HG02981 (cell line): ENCODE results near the gene ALOX12.
"Not testable (repeated sequence)": the region's sequence is repeated elsewhere in the genome, so short reads cannot be mapped to it uniquely, and the experiment has no call there.

Source experiments
- ATAC-seq: cut with Tn5 transposase; IDR thresholded peaks from one replicate; pipeline ENCODE4 v1.9.1; 2021; ENCODE audit warnings: mild to moderate bottlenecking, moderate library complexity; ENCODE audit not compliant: unreplicated experiment

Gene ALOX12

DNA sequence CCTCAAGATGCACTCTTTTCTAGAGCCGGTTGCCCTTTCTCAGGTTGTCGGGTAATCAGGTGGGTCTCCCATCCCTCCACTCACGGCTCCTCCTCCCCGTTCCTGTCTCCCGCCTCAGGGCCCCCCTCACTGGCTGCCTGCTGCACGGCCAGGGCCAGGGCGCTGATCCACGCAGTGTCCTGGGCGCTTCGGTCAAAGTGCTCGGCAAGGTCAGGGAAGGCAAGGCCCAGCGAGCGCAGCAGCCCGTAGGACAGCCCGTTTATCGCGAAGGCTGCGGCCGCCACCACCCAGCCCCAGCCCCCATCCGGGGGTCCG lies 47.3 kb downstream of the ALOX12 start:
- ATAC-seq: no peak

DNA sequence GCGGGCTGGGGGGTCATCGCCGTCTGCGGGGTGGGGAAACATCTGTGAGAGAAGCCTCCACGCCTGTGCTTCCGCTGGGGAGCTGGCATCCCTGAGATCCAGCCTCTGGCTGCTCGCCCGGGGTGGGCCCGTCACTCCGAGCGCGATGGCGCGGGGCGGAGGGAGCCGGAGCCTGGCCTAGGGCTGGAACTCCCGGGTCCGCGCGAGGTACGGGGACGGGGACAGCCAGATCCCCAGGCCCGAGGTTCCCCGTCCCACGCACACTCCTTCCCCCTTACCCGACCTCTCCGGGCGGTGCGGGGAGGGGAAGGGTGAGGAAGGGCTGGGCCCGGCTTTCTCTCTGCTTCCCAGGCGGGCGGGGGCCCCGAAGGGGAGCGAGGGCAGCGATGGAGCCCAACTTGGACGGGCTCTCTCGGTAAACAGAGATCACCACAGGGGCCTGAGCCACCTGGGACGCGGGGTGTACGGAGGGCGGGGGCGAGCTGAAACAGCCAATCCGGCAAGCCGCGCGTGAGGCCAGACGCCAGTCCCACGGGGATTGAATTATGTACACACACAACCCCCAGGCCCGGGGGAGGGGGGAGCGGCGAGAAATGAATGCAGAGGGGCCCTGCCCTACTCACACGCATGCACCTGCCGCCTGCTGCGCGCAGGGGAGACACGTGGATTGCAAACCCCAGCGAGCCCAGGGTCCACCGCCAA lies 47.8 kb downstream of the ALOX12 start, which contains the start of gene SLC16A11:
Gene SLC16A11, minus strand, starts transcription at position 596 of the 702 bp plus-strand sequence. Its CDS starts 579 bp downstream, at position 17.
- no peak for ATAC-seq

DNA sequence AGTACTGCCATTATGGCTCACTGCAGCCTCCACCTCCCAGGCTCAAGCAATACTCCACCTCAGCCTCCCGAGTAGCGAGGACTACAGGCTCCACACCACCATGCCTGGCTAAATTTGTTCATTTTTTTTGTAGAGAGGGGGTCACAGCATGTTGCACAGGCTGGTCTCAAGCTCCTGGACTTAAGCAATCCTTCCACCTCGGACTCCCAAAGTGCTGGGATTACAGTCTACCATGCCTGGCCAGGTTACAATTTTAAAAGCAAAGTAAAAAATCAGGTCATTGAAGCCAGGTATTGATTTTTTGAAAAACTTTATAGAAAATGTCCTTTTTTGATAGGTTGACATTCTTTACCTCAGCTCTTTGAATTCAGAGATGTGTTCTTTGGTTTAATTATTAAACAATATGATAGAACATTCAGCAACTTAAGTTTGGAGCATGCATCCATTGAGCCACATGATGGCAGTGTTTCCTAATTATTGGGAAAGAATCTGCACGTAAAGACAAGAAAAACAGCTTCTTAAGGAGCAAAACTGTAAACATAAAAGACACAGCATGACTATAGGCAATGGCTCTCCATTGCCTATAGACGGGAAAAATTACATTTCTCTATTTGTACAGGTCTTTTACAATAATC lies 49.8 kb downstream of the ALOX12 start:
- no peak for ATAC-seq

DNA sequence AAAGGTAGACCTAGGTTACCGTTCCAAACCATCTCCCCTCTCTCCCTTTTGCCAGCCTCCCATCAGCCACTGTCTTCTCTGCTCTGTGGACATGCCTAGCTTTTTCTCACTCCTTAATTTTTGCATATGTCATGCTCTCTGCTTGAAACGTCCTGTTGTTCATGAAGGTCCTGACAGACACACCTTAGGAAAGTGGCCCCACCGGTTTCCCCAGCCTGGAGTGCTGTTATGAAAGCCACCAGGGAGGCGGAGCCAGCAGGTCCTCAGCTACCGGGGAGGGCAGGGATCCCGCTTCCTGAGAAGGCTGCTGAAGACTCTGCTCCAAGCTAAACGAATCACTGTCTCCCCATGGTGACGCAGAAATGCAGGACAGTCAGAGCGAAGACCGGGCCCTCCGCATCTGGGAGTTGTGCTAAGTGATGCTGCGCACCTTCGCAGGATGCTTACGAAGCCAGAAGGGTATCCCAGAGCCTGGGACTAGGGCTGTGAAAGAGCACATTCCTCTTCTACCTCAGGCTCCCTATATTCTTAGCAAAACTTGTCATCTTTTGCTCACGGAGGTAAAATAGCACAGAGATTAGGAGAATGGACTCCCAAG lies 50.4 kb downstream of the ALOX12 start:
- no peak for ATAC-seq

- ATAC-seq: not testable (repeated sequence)
Observed at GRCh38 chr17:7046725-7047397, 51.0 kb downstream of the ALOX12 start.

- ATAC-seq: no peak
Observed at GRCh38 chr17:7047566-7047965, 51.7 kb downstream of the ALOX12 start.

DNA sequence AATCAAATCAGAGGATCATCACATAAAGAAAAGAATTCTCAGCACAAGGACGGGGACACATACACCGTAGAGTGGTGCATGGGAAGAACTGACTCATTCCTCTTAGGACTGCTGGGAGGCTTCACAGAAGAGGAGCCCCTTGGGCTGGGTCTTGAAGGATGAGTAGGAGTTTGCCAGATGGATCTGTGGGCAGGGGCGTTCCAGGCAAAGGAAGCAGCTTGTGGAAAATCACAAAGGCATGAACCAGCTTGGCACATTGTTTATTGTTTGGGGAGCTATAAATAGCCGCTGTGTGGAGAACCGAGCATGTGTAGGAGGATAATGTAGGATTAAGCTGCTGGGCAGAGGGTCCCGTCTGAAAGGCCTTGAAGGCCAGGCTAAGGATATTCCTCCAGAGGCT lies 53.1 kb downstream of the ALOX12 start:
- no peak for ATAC-seq

DNA sequence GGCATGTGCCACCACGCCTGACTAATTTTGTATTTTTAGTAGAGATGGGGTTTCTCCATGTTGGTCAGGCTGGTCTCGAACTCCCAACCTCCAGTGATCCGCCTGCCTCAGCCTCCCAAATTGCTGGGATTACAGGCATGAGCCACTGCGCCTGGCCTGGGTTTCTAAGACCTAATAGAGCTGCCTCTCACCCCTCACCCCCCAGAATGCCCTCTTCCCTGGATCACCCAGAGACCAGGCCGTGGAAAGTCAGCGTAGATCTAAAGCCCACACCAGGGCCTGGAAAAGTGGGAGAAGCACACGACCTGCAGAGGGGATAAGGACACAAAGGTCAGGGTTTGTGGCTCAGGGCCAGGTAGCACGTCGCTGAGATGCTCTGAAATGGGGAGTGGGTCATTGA lies 54.7 kb downstream of the ALOX12 start:
- ATAC-seq: not testable (repeated sequence)

DNA sequence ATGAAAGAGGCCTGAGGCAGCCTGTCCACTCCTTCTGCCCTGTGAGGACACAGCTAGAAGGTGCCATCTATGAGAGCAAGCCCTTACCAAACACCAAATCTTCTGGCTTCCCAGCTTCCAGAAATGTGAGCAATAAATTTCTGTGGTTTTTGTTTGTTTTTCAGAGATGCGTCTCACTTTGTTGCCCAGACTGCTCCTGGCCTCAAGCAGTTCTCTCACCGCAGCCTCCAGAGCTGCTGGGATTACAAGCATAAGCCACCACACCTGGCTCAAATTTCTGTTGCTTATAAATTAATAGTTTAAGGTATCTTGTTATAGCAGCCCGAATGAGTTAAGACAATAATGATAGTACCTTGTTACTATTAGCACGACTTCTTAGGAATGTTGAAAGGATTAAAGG lies 60.5 kb downstream of the ALOX12 start:
- ATAC-seq: no peak

DNA sequence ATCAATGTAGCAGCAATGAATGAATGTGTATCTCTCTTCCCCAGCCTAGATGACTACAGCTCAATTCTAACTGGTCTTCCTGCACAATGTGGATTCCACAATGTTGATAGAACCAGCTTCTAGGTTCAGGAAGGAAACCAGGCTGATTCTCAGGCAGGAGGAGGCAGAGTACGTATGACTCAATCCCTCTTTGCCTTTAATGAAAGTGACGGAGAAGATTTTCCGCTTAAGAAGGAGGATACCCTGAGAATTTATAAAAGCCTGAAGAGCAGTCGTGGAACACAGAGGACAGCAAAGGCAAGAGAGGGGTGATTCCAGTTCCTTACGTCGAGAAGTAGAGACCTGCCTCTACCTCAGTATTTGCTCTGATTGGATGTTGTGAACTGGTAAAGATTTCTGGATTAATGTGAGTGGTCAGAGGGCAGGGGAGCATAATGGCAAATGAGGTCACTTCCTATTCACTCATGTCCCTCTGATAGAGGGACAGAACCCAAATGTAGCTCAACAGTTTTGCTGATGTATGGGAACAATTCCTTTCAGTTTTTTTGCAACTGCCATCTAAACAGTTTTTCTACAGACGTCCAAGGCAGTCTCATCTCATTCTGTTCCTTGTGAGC lies 63.1 kb downstream of the ALOX12 start:
- no peak for ATAC-seq
